Measurements from ENCODE around the gene FNTB.

DNA sequence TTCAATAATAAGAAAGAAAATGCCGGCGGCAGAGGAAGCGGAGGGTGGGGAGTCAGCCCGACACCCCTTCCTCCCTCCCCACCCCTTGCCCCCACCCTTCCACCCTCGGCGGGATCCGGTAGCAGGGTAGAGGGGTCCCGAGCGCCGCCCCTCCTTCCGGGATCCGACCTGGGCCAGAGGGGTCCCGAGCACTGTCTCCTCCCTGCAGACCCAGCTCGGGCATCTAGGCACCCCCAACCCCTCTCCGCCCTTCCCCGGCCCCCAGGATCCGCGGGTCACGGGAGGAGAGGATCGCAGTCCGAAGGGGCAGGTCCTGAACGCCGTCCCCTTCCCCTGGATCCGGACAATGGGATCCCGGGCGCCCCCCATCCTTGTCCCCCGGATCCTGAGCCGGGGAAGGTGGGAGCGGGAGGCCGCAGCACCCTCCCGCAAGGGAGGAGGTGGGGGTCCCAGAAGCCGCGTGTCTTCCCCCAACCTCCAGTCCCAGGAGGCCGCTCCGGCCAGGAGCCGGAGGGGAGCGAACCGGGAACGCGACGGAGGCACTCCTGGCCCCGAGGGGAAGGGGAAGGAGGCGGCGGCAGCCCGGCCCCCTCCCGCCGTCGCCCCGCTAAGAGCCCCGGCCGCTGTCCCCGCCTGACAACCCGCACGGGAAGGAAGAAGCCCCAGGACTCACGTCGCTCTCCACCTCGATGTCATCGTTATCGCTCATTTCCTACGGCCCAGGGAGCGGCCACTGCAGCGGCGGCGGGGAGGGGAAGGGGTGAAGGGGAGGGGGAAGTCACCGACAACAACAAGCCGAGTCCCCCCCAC lies 115.1 kb downstream of the FNTB start:
- TF ChIP-seq CEBPB (tag; IDR thresholded peaks at IDR 0.05): no peak
- no peak for TF ChIP-seq ZNF274 (IDR thresholded peaks at IDR 0.05; ENCODE audit: borderline replicate concordance, low read depth, low read length)
- TF ChIP-seq TAF1 (IDR thresholded peaks at IDR 0.05; ENCODE audit: control insufficient read depth, extremely low read depth, insufficient read depth, low read length, severe bottlenecking): no peak
- no peak for TF ChIP-seq SMARCB1 (IDR thresholded peaks at IDR 0.05; ENCODE audit: insufficient read length, low read depth)
- no peak for TF ChIP-seq TEAD4 (IDR thresholded peaks at IDR 0.05; ENCODE audit: low read length)
- no peak for TF ChIP-seq TEAD4 (CRISPR knock-in tag; IDR thresholded peaks at IDR 0.05; ENCODE audit: borderline replicate concordance)
- TF ChIP-seq POLR2AphosphoS5 (IDR thresholded peaks at IDR 0.05; ENCODE audit: control insufficient read depth, insufficient read depth, low read depth, low read length): no peak
- TF ChIP-seq YY1 (IDR thresholded peaks at IDR 0.05; ENCODE audit: borderline replicate concordance in 1 of 3, control insufficient read depth in 1 of 3, extremely low read depth in 1 of 3, insufficient read depth in 3 of 3, insufficient read length in 1 of 3, insufficient replicate concordance in 2 of 3, low read depth in 1 of 3, low read length in 2 of 3): peak in 1 of 3 experiments; percentile 29
- no peak for TF ChIP-seq ZNF707 (CRISPR knock-in tag; conservative IDR thresholded peaks at IDR 0.05)
- TF ChIP-seq, protein P1, sequence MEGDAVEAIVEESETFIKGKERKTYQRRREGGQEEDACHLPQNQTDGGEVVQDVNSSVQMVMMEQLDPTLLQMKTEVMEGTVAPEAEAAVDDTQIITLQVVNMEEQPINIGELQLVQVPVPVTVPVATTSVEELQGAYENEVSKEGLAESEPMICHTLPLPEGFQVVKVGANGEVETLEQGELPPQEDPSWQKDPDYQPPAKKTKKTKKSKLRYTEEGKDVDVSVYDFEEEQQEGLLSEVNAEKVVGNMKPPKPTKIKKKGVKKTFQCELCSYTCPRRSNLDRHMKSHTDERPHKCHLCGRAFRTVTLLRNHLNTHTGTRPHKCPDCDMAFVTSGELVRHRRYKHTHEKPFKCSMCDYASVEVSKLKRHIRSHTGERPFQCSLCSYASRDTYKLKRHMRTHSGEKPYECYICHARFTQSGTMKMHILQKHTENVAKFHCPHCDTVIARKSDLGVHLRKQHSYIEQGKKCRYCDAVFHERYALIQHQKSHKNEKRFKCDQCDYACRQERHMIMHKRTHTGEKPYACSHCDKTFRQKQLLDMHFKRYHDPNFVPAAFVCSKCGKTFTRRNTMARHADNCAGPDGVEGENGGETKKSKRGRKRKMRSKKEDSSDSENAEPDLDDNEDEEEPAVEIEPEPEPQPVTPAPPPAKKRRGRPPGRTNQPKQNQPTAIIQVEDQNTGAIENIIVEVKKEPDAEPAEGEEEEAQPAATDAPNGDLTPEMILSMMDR (IDR thresholded peaks at IDR 0.05 in 2 of 3, conservative IDR thresholded peaks at IDR 0.05 in 1 of 3; ENCODE audit: insufficient read depth in 2 of 3, low read depth in 1 of 3, low read length in 3 of 3): no peak
- TF ChIP-seq FOXK1 (CRISPR knock-in tag; IDR thresholded peaks at IDR 0.05; ENCODE audit: borderline replicate concordance): no peak
- TF ChIP-seq POLR2A (conservative IDR thresholded peaks at IDR 0.05): no peak
- TF ChIP-seq ZNF583 (CRISPR knock-in tag; IDR thresholded peaks at IDR 0.05): no peak
- no peak for TF ChIP-seq ZC3H4 (CRISPR knock-in tag; IDR thresholded peaks at IDR 0.05; ENCODE audit: borderline replicate concordance)

All from K562 (cell line).